ENCODE data around the gene GRIK2.

Gene GRIK2

DNA sequence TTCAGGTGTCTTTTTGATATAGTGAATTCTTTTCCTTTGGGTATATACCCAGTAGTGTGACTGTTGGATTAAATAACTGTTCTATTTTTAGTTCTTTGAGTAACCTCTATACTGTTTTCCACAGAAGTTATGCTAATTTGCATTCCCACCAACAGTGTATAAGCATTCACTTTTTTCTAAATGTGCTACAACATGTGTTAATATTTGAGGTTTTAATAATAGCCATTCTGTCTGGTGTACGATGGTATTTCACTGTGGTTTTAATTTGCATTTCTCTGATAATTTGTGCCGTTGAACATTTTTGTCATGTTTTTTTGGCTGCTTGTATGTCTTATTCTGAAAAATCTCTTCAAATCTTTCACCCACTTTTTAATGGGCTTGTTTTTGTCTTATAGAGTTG is 563.5 kb downstream of the GRIK2 start:
- no peak overlapping the region for H3K27ac ChIP-seq (ENCODE audit: low read depth, low read length)
- no peak overlapping the region for H3K4me3 ChIP-seq (ENCODE audit: low read depth in 1 of 5, low read length in 5 of 5)
- H3K4me1 ChIP-seq (ENCODE audit: control insufficient read depth in 5 of 5, insufficient read depth in 5 of 5, low read length in 5 of 5), result no peaks in the 10 kb centered on the region

DNA sequence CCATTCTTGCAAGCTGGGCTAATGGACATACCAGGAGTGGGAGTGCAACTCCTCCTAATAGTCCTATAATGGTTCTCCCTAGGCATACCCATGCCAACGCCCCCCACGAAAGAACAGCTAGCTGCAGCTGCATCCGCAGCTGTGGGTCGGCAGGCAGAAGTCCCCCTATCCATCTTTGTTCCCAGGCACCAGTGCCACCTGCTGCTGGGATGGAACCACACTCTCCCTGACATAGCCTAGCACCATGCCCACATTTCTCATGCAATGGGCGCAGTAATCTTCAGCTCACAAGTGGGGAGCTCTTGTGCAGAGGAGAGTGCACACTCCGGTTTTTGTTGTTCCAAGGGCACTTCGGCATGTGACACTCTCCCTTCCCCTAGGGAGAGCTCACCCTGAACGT is 567.8 kb downstream of the GRIK2 start:
- Histone ChIP-seq H3K9ac (ENCODE audit: low read length in 5 of 5) (no peak overlapping the region), H3K9me3 (ENCODE audit: control insufficient read depth in 5 of 5, low read length in 5 of 5) (peaks cover 0 to 16% (median 10%) of the 10 kb centered on the region in 5 donors), H3K27ac (ENCODE audit: low read depth, low read length) (no peak overlapping the region), H3K4me1 (ENCODE audit: control insufficient read depth in 5 of 5, insufficient read depth in 5 of 5, low read length in 5 of 5) (no peaks in the 10 kb centered on the region), H3K36me3 (ENCODE audit: control insufficient read depth in 5 of 5, insufficient read depth in 5 of 5, low read length in 5 of 5) (no peaks in the 10 kb centered on the region), H3K27me3 (ENCODE audit: control insufficient read depth in 5 of 5, insufficient read depth in 4 of 5, low read length in 5 of 5) (no peaks in the 10 kb centered on the region), H3K4me3 (ENCODE audit: low read depth in 1 of 5, low read length in 5 of 5) (no peak overlapping the region)

More for the DNA sequence above, 563.5 kb downstream of the GRIK2 start:
- Histone ChIP-seq H3K9me3 (ENCODE audit: control insufficient read depth in 5 of 5, low read length in 5 of 5) (peaks cover 0 to 12% (median 9%) of the 10 kb centered on the region in 5 donors), H3K9ac (ENCODE audit: low read length in 5 of 5) (no peak overlapping the region), H3K36me3 (ENCODE audit: control insufficient read depth in 5 of 5, insufficient read depth in 5 of 5, low read length in 5 of 5) (no peaks in the 10 kb centered on the region), H3K27me3 (ENCODE audit: control insufficient read depth in 5 of 5, insufficient read depth in 4 of 5, low read length in 5 of 5) (no peaks in the 10 kb centered on the region)

- Histone ChIP-seq H3K4me1 (ENCODE audit: control insufficient read depth in 5 of 5, insufficient read depth in 5 of 5, low read length in 5 of 5) (no peaks in the 10 kb centered on the region), H3K27me3 (ENCODE audit: control insufficient read depth in 5 of 5, insufficient read depth in 4 of 5, low read length in 5 of 5) (no peaks in the 10 kb centered on the region), H3K27ac (ENCODE audit: low read depth, low read length) (no peak overlapping the region), H3K9me3 (ENCODE audit: control insufficient read depth in 5 of 5, low read length in 5 of 5) (no peaks in the 10 kb centered on the region), H3K9ac (ENCODE audit: low read length in 5 of 5) (no peak overlapping the region), H3K36me3 (ENCODE audit: control insufficient read depth in 5 of 5, insufficient read depth in 5 of 5, low read length in 5 of 5) (no peaks in the 10 kb centered on the region), H3K4me3 (ENCODE audit: low read depth in 1 of 5, low read length in 5 of 5) (no peak overlapping the region)
These were observed 587.4 kb downstream of the GRIK2 start for GRCh38 chr6:101980924-101981323.

- H3K27ac ChIP-seq (ENCODE audit: low read depth, low read length), result no peak overlapping the region
- no peak overlapping the region for H3K9ac ChIP-seq (ENCODE audit: low read length in 5 of 5)
- H3K9me3 ChIP-seq (ENCODE audit: control insufficient read depth in 5 of 5, low read length in 5 of 5), result no peaks in the 10 kb centered on the region
- no peaks in the 10 kb centered on the region for H3K36me3 ChIP-seq (ENCODE audit: control insufficient read depth in 5 of 5, insufficient read depth in 5 of 5, low read length in 5 of 5)
- H3K4me1 ChIP-seq (ENCODE audit: control insufficient read depth in 5 of 5, insufficient read depth in 5 of 5, low read length in 5 of 5), result no peaks in the 10 kb centered on the region
- no peak overlapping the region for H3K4me3 ChIP-seq (ENCODE audit: low read depth in 1 of 5, low read length in 5 of 5)
- H3K27me3 ChIP-seq (ENCODE audit: control insufficient read depth in 5 of 5, insufficient read depth in 4 of 5, low read length in 5 of 5), result no peaks in the 10 kb centered on the region
These were observed 593.0 kb downstream of the GRIK2 start for GRCh38 chr6:101986476-101986875.

GRCh38 chr6:101992286-101992685 is 598.8 kb downstream of the GRIK2 start:
- no peaks in the 10 kb centered on the region for H3K9me3 ChIP-seq (ENCODE audit: control insufficient read depth in 5 of 5, low read length in 5 of 5)
- no peak overlapping the region for H3K4me3 ChIP-seq (ENCODE audit: low read depth in 1 of 5, low read length in 5 of 5)
- no peaks in the 10 kb centered on the region for H3K27me3 ChIP-seq (ENCODE audit: control insufficient read depth in 5 of 5, insufficient read depth in 4 of 5, low read length in 5 of 5)
- no peak overlapping the region for H3K27ac ChIP-seq (ENCODE audit: low read depth, low read length)
- no peak overlapping the region for H3K9ac ChIP-seq (ENCODE audit: low read length in 5 of 5)
- no peaks in the 10 kb centered on the region for H3K36me3 ChIP-seq (ENCODE audit: control insufficient read depth in 5 of 5, insufficient read depth in 5 of 5, low read length in 5 of 5)
- H3K4me1 ChIP-seq (ENCODE audit: control insufficient read depth in 5 of 5, insufficient read depth in 5 of 5, low read length in 5 of 5), result no peaks in the 10 kb centered on the region

DNA sequence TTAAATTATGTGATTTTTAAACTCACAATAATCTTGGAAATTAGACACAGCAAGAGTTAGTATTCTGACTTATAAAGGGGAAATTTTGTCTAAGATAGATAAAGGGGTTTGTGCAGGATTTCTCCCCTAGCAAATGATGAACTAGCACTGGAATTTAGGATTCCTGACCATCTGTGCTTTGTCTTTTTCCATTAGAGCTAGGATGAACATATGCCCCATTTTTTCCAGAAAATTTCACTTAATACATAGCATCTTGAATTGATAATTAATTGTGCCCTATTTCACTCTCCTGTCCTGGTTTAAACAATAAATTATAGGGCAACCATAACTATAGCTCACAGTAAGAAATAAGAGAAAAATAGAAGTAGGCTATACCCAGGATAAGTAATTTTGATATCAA is 601.0 kb downstream of the GRIK2 start:
- Histone ChIP-seq H3K36me3 (ENCODE audit: control insufficient read depth in 5 of 5, insufficient read depth in 5 of 5, low read length in 5 of 5) (no peaks in the 10 kb centered on the region), H3K4me3 (ENCODE audit: low read depth in 1 of 5, low read length in 5 of 5) (no peak overlapping the region), H3K27ac (ENCODE audit: low read depth, low read length) (no peak overlapping the region), H3K27me3 (ENCODE audit: control insufficient read depth in 5 of 5, insufficient read depth in 4 of 5, low read length in 5 of 5) (no peaks in the 10 kb centered on the region), H3K9me3 (ENCODE audit: control insufficient read depth in 5 of 5, low read length in 5 of 5) (no peaks in the 10 kb centered on the region), H3K4me1 (ENCODE audit: control insufficient read depth in 5 of 5, insufficient read depth in 5 of 5, low read length in 5 of 5) (no peaks in the 10 kb centered on the region), H3K9ac (ENCODE audit: low read length in 5 of 5) (no peak overlapping the region)

- Histone ChIP-seq H3K27me3 (ENCODE audit: control insufficient read depth in 5 of 5, insufficient read depth in 4 of 5, low read length in 5 of 5) (no peaks in the 10 kb centered on the region), H3K9me3 (ENCODE audit: control insufficient read depth in 5 of 5, low read length in 5 of 5) (peaks cover 0 to 5% (median 3%) of the 10 kb centered on the region in 5 donors), H3K4me3 (ENCODE audit: low read depth in 1 of 5, low read length in 5 of 5) (no peak overlapping the region), H3K27ac (ENCODE audit: low read depth, low read length) (no peak overlapping the region), H3K4me1 (ENCODE audit: control insufficient read depth in 5 of 5, insufficient read depth in 5 of 5, low read length in 5 of 5) (no peaks in the 10 kb centered on the region), H3K36me3 (ENCODE audit: control insufficient read depth in 5 of 5, insufficient read depth in 5 of 5, low read length in 5 of 5) (no peaks in the 10 kb centered on the region), H3K9ac (ENCODE audit: low read length in 5 of 5) (no peak overlapping the region)
These were observed 621.9 kb downstream of the GRIK2 start for GRCh38 chr6:102015431-102015830.

GRCh38 chr6:102022281-102022680 is 628.8 kb downstream of the GRIK2 start:
- H3K27me3 ChIP-seq (ENCODE audit: control insufficient read depth in 5 of 5, insufficient read depth in 4 of 5, low read length in 5 of 5), result no peaks in the 10 kb centered on the region
- H3K9ac ChIP-seq (ENCODE audit: low read length in 5 of 5), result no peak overlapping the region
- H3K27ac ChIP-seq (ENCODE audit: low read depth, low read length), result no peak overlapping the region

GRCh38 chr6:102022803-102023202 is 629.3 kb downstream of the GRIK2 start:
- H3K4me3 ChIP-seq (ENCODE audit: low read depth in 1 of 5, low read length in 5 of 5), result no peak overlapping the region
- H3K27me3 ChIP-seq (ENCODE audit: control insufficient read depth in 5 of 5, insufficient read depth in 4 of 5, low read length in 5 of 5), result no peaks in the 10 kb centered on the region
- no peaks in the 10 kb centered on the region for H3K9me3 ChIP-seq (ENCODE audit: control insufficient read depth in 5 of 5, low read length in 5 of 5)
- H3K36me3 ChIP-seq (ENCODE audit: control insufficient read depth in 5 of 5, insufficient read depth in 5 of 5, low read length in 5 of 5), result no peaks in the 10 kb centered on the region
- no peak overlapping the region for H3K27ac ChIP-seq (ENCODE audit: low read depth, low read length)
- no peak overlapping the region for H3K9ac ChIP-seq (ENCODE audit: low read length in 5 of 5)
- no peaks in the 10 kb centered on the region for H3K4me1 ChIP-seq (ENCODE audit: control insufficient read depth in 5 of 5, insufficient read depth in 5 of 5, low read length in 5 of 5)

More at GRCh38 chr6:102022281-102022680, 628.8 kb downstream of the GRIK2 start:
- Histone ChIP-seq H3K9me3 (ENCODE audit: control insufficient read depth in 5 of 5, low read length in 5 of 5) (no peaks in the 10 kb centered on the region), H3K36me3 (ENCODE audit: control insufficient read depth in 5 of 5, insufficient read depth in 5 of 5, low read length in 5 of 5) (no peaks in the 10 kb centered on the region), H3K4me3 (ENCODE audit: low read depth in 1 of 5, low read length in 5 of 5) (no peak overlapping the region), H3K4me1 (ENCODE audit: control insufficient read depth in 5 of 5, insufficient read depth in 5 of 5, low read length in 5 of 5) (no peaks in the 10 kb centered on the region)

GRCh38 chr6:102023977-102024657 is 630.6 kb downstream of the GRIK2 start:
- Histone ChIP-seq H3K27me3 (ENCODE audit: control insufficient read depth in 5 of 5, insufficient read depth in 4 of 5, low read length in 5 of 5) (no peaks in the 10 kb centered on the region), H3K9ac (ENCODE audit: low read length in 5 of 5) (no peak overlapping the region), H3K36me3 (ENCODE audit: control insufficient read depth in 5 of 5, insufficient read depth in 5 of 5, low read length in 5 of 5) (no peaks in the 10 kb centered on the region)

More at GRCh38 chr6:102023977-102024657, 630.6 kb downstream of the GRIK2 start:
- Histone ChIP-seq H3K9me3 (ENCODE audit: control insufficient read depth in 5 of 5, low read length in 5 of 5) (no peaks in the 10 kb centered on the region), H3K27ac (ENCODE audit: low read depth, low read length) (no peak overlapping the region), H3K4me3 (ENCODE audit: low read depth in 1 of 5, low read length in 5 of 5) (no peak overlapping the region), H3K4me1 (ENCODE audit: control insufficient read depth in 5 of 5, insufficient read depth in 5 of 5, low read length in 5 of 5) (no peaks in the 10 kb centered on the region)

Measured in subcutaneous abdominal adipose tissue (tissue), 5 donors.